ENCODE results near the gene CLASP2.

CLASP2 gene

GRCh38 chr3:33629219-33629618 lies 88.8 kb downstream of the CLASP2 start:
- no peak overlapping the region for H3K4me3 ChIP-seq (ENCODE audit: low read depth, low read length)
- no peak for DNase-seq (ENCODE audit: low read depth)
- no peak for TF ChIP-seq CTCF (IDR thresholded peaks at IDR 0.05; ENCODE audit: insufficient read depth, low read depth, low read length, missing control alignments)

- no peak overlapping the region for H3K4me3 ChIP-seq (ENCODE audit: low read depth, low read length)
- no peak for DNase-seq (ENCODE audit: low read depth)
- TF ChIP-seq CTCF (IDR thresholded peaks at IDR 0.05; ENCODE audit: insufficient read depth, low read depth, low read length, missing control alignments) = no peak
These were observed 93.3 kb downstream of the CLASP2 start for GRCh38 chr3:33624756-33625155.

GRCh38 chr3:33613041-33613440 lies 105.0 kb downstream of the CLASP2 start:
- no peak overlapping the region for H3K4me3 ChIP-seq (ENCODE audit: low read depth, low read length)
- DNase-seq (ENCODE audit: low read depth) = no peak
- TF ChIP-seq CTCF (IDR thresholded peaks at IDR 0.05; ENCODE audit: insufficient read depth, low read depth, low read length, missing control alignments) = no peak

DNA sequence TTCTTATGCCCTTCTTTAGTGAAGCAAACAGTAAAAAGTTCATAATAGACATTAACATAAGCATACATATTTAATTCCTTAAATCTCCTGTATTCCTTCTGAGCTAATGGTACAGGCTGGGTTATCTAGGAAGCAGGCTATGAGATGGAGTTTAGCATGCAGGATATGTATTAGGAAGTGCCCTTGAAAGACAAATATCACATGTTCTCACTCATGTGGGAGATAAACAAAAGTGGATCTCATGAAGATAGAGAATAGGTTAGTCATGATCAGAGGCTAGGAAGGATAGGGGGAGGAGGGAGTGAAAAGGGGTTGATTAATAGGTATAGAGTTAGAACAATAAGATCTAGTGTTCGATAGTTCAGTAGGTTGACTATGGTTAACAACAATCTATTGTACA lies 105.4 kb downstream of the CLASP2 start:
- no peak overlapping the region for H3K4me3 ChIP-seq (ENCODE audit: low read depth, low read length)
- DNase-seq (ENCODE audit: low read depth) = no peak
- TF ChIP-seq CTCF (IDR thresholded peaks at IDR 0.05; ENCODE audit: insufficient read depth, low read depth, low read length, missing control alignments) = no peak

GRCh38 chr3:33602829-33603228 lies 115.2 kb downstream of the CLASP2 start:
- DNase-seq (ENCODE audit: low read depth) = no peak
- H3K4me3 ChIP-seq (ENCODE audit: low read depth, low read length) = no peak overlapping the region
- no peak for TF ChIP-seq CTCF (IDR thresholded peaks at IDR 0.05; ENCODE audit: insufficient read depth, low read depth, low read length, missing control alignments)

DNA sequence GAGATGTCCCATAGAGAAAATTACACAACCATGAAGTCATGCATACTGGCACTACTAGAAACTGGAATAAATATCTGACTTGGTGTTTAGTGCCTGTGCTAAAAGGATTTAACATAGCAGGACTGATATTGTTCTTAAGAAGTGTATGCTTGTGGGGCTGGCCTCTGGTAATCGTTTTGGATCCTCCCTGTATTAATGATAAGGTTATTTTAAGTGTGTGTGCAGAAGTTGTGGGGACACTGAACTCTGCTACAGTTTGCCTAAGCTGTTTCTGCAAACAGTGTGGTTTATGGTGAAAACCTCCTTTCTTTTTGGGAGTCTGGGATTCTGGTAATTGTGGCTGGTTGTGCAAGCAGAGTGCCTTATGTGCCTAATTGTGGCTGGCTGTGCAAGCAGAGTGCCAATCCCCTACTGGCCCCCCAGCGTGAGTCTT lies 120.8 kb downstream of the CLASP2 start:
- no peak overlapping the region for H3K4me3 ChIP-seq (ENCODE audit: low read depth, low read length)
- no peak for DNase-seq (ENCODE audit: low read depth)
- TF ChIP-seq CTCF (IDR thresholded peaks at IDR 0.05; ENCODE audit: insufficient read depth, low read depth, low read length, missing control alignments) = no peak

DNA sequence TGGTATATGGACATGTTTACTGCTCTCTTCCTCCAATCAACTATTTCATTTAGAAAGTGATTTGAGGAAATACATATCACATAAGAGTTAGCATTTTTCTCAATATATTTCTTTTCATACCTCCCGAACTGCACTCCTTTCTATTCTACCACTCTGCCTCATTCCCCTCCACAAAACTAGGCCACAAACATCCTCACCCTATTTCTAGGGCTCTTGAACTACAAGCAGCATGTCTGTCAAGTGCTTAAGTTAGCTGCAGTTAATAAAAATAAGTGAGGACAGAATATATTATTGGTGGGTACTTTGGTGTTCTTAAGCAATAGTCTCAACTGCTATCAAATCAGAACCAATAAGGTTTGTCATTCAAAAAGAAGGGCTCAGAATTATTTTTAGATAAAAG lies 125.1 kb downstream of the CLASP2 start:
- DNase-seq (ENCODE audit: low read depth) = no peak
- H3K4me3 ChIP-seq (ENCODE audit: low read depth, low read length) = no peak overlapping the region
- TF ChIP-seq CTCF (IDR thresholded peaks at IDR 0.05; ENCODE audit: insufficient read depth, low read depth, low read length, missing control alignments) = no peak

Data from GM12865 (cell line).